GM03348 (cell line): ENCODE data around the gene ACACB.

ENCODE experiments used
- DNase-seq: peaks from one replicate; pipeline ENCODE4 v3.0.0; 2012; ENCODE audit warnings: low spot score

Gene ACACB

DNA sequence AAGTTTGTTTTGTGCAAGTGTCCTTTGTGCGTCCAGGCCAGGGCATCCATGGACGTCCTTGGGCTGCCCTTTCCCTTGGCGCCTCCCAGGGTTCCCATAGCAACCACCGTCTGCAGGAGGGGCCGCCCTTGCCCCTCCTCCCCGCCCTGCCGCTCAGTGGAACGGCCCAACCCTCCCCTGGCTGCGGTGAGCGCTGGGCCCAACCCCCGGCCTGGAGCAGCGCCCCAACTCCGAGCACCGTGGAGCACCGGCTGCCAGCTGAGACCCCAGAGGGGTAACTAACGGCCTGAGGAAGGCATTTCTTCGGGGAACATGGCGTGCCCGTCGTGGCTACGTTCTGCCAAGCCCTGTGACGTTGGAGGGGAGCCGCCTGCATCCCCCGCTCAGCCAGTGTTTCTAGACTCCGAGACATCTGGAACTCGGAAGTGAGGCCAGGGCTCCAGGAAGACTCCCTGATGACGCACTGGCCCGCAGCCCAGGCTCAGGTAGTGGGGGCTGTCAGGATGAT lies 5.3 kb upstream of the ACACB start:
- DNase-seq, result peak; percentile 91

- no peak for DNase-seq
Measured at GRCh38 chr12:109112720-109113465, 3.5 kb upstream of the ACACB start.

DNA sequence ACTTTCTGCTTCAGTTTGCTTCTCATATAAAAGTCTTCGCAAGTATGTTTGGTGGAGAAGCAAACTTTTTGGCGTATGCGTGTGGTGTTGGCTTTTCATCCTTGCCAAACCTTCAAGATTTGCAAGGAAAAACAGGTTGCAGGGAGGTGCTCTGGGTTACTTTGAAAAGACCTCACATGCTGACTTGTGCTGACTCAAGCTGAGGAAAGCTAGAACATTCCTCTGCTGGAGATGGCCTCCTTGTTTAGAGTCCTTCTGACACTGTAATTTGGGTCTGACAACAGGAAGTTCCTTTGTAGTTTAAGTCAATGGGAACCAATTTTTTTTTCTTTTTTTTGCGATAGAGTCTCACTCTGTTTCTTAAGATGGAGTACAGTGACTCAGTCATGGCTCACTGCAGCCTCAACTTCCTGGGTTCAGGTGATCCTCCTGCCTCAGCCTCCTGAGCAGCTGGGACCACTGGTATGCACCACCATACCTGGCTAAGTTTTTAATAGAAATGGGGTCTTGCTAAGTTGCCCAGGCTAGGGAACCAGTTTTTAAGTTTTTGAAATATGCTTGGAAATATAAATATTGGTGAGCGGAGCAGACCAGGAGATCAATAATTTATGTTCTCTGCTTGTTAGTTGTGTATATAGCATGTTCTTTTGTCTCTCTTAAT lies 2.6 kb upstream of the ACACB start:
- no peak for DNase-seq

DNA sequence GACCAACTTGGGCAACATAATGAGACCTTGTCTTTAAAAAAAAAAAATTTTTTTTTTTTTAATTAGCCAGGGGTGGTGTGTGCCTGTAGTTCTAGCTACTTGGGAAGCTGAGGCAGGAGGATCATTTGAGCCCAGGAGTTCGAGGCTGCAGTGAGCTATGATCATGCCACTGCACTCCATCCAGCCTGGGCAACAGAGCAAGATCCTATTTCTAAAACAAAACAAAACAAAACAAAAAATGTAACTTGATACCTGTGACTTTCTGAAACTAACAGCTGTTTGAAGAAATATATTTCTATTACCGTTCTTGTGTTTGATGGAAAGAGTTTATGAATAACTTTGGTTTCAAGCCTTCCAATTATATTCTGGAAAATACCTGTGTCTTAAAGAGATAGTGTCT lies 1.7 kb upstream of the ACACB start:
- DNase-seq, result no peak

- no peak for DNase-seq
Measured at GRCh38 chr12:109115404-109115757, 1.0 kb upstream of the ACACB start.

DNA sequence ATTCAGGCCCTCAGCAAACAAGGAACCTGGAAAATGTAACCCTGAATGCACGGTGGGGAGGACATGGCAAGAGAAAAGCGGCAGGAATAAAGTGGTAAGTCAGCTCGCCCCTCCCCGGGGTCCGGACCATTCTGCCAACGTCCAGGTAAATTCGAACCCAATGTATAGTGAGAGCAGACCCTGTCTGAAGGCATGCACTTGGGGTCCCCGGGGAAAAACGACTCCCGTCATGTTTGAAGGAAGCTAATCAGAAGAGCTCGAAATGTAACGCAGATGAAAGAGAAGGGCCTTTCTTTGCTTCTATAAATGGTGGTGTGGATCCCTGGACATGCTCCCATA lies 193 bp downstream of the ACACB start:
- no peak for DNase-seq

DNA sequence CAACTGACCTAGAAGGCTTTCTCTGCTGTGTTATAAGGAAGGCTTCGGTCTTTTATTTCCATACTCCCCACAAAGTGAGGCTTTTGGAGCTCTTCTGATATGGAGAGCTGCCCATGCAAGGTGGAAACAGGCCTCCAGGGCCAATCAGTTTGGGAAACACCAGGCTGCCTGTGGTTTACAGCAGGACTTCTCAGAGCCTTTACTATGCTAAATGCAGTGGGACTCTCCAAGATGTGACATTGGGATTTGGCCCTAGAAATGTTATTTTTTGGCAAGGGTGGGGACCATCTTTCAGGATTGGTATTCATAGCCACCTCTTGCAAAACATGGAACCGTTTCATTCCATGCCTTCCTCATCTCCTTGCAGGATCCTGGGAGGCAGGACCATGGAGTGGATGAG lies 3.7 kb downstream of the ACACB start:
- DNase-seq, result no peak

GRCh38 chr12:109120557-109120956 lies 4.2 kb downstream of the ACACB start:
- no peak for DNase-seq

DNA sequence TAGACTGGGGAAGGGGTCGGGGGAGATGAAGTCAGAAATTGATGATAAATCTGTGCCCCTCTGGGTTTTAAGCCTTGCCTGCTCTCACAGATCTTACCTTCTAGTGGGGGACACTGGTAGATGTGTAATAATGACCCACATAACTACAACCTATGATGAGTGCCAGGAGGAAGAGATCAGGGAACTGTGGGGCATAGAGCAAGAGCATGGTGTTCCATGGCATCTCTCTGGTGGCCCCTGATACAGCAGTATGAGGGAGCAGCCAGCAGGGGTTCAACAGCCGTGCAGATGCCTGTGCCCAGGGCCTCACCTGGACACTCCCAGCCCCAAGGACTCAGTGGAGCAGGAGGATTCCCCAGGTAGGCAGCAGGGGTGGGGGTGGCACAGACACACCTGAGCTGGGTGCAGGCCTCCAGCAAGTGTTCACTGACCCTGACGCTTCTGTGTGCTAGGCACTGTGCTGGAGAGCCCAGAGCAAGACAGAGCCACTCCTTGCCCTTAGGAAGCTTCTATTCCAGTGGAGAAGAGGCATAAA lies 5.0 kb downstream of the ACACB start:
- no peak for DNase-seq

GRCh38 chr12:109124878-109125648 lies 8.7 kb downstream of the ACACB start:
- DNase-seq, result no peak

DNA sequence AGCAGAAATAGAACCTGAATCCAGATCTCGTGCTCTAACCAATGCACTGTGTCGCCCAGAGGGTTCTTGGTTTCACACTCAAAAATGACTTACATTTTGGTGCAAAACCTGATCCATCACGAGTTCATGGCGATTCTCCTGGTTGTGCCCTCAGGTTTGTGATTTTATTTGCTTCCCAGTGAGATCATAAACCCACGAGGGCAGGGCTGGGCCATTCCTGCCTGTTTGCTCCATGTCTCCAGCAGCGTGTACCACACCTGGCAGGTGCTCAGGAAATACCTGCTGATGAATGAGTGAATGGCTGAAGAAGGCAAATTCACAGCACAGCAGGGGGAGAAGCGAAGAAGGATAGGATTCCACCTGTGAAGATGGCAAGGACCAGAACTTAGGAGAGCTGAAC lies 9.4 kb downstream of the ACACB start:
- no peak for DNase-seq

DNA sequence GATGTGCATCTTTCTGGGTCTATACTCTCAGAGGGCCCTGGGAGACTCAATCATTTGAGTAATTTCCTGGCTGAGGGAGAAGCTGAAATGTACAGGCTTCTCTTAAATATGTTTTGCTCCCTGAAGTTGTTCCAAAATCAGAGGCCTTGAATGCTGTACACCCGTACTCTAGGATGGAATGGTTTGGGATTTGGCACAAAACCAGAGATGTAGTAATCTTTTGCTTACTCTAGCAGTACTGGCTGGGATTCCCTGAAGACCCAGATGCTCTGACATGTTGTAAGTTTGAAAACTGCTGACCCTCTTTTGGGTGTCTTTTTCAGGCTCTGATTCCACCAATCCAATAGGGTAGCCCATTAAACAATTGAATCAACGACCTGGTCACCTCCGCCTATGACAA lies 10.4 kb downstream of the ACACB start:
- DNase-seq, result no peak

DNA sequence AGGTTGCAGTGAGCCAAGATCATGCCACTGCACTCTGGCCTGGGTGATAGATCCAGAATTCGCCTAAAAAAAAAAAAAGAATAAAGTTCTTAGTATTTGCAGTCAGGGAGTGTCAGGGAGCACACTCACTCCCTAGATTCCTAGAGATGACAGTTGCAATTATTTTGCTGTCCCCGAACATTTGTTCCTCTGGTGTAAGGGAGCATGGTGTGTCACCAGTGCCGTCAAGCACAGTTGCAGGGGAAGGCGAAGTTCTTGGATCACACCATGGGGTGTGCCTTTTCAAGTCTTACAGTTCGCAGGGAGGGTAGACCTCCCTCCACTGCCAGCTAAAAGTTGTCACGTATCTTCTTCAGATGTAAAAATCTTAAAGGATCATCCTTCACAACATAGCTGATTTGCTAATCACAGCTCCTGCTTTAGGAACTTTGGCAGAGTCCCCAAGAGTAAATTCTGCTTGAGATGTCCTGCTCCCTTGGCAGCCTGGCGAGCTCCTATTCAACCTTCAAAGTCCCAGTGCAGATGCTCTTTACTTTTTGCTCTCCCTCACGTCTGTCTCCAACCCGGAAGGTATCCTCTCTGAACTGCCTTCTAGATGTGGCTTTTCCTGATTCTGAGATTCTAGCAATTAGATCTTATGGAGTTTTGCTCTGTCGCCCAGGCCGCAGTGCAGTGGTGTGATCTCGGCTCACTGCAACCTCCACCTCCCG lies 11.3 kb downstream of the ACACB start:
- DNase-seq, result no peak

GRCh38 chr12:109130297-109131153 lies 14.1 kb downstream of the ACACB start:
- DNase-seq, result no peak

DNA sequence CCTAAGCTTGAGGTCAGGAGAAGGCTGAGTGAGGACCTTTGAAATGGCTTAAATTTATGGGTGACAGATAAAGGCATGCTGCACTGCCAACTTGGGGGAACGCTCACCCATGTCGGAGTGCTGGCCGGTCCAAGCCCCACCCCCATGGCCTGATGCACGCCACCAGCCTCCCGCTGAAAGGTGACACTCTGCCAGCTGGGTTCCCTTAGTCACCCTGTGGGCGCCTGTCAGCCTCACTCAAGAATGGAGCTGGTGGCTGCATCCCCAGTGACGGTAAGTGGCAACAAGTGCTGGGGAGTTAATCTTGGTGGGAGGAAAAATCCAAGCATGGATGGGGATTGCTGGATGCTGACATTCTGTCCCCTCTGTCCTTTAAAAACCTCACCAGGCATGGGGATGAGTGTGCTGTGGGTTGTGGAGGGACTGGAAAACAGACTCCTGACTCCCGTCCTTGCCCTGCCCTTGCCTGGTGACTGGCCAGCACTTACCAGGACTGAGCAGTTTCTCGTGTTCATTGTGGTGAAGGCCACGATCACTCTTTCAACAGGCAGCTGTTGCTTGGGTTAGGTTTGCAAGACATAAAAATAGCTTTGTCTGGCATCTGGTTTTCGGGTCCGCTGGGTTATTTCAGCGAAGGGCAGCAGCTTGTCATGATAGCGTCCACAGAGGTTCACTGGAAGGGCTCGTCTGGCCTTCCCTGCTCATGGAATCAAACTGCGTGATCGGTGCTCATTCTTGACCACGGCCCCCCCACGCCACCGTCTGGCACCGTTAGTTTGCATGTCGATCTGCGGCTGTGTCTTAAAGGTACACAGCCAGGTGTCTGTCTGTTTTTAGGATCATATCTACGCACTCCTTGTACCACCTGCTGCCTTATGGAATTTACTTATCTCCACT lies 15.0 kb downstream of the ACACB start:
- DNase-seq, result no peak

DNA sequence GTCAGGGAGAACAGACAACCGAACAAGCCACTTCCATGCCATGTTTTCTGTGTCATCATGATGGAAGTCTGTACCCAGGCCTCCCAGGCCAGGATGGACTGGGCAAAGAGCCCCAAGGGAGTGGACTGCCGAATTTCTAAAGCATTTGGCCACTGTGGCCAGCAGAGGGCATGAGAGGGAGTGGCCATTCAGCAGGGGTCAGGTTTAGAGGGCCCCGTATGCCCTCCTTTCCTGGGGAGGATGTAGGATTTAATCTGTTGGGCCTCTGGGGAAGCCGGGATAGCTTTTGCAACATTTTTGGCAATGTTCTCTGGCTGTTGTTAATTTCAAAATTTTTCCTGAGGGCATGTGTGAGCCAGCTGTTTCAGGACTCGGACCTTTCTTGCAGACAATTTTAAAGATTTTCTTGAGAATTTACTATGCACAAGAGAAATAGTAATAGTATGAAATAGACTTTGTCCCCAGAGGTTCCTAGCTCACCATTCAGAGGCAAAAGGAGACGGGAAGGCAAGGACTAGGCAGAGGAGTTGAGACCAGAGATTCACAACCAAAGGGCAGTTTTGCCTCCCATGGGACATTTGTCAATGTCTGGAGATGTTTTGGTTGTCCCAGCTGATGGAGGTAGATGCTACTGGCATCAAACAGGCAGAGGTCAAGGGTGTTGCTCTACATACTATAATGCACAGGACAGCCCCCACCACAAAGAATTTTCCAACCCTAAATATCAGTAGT lies 18.0 kb downstream of the ACACB start:
- peak; percentile 85 for DNase-seq

GRCh38 chr12:109137055-109137454 lies 20.7 kb downstream of the ACACB start:
- DNase-seq, result no peak

DNA sequence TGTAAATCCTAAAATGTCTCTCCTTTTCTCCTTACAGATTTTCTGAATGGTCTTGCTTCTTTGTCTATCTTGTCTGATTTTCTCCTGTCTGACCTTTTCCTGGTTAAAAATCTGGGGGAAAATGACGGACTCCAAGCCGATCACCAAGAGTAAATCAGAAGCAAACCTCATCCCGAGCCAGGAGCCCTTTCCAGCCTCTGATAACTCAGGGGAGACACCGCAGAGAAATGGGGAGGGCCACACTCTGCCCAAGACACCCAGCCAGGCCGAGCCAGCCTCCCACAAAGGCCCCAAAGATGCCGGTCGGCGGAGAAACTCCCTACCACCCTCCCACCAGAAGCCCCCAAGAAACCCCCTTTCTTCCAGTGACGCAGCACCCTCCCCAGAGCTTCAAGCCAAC lies 23.0 kb downstream of the ACACB start:
- no peak for DNase-seq

DNA sequence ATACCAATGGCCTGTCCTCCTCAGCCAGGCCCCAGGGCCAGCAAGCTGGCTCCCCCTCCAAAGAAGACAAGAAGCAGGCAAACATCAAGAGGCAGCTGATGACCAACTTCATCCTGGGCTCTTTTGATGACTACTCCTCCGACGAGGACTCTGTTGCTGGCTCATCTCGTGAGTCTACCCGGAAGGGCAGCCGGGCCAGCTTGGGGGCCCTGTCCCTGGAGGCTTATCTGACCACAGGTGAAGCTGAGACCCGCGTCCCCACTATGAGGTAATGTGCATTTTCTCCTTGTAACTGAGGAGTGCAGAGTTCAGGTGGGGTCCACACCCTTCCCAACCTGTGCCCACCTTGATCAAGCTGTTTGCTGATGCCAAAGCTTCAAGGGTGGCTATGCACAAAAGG lies 23.4 kb downstream of the ACACB start:
- no peak for DNase-seq

DNA sequence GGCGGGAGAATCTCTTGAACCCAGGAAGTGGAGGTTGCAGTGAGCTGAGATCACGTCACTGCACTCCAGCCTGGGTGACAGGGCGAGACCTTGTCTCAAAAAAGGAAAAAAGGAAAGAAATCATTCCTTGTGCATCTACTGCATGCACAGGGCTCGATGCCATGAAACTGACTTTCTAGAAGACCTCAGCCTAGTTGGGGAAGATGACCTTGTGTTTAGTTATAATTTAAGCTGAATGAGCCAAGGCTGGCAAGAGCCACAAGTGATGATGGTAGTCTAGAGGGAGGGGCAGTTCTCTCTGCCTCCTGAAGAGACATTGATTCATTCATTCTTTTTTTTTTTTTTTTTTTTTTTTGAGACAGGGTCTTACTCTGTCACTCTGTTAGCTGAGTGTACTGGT lies 24.2 kb downstream of the ACACB start:
- no peak for DNase-seq
